GM23248 (cell line): ENCODE results near the gene CTXN3. TPM values are rescaled to one million over a fixed set of nuclear protein-coding genes. Genes with fewer than 3 reads are reported as not detected.
A peak's percentile ranks its signal among the peaks of the same experiment; 100 is the strongest.

ENCODE experiments used
- DNase-seq: peaks from one replicate; pipeline ENCODE4 v3.0.0-alpha.2; 2015
- H2AFZ ChIP-seq: fragments of 200-600 bp; sonication (generic); 2 replicates; pipeline ENCODE4 v1.6.1; 2016; ENCODE audit warnings: antibody characterized with exemption
- H3F3A ChIP-seq: fragments of 200-600 bp; sonication (generic); 2 replicates; pipeline ENCODE4 v1.6.1; 2016; ENCODE audit warnings: mild to moderate bottlenecking, antibody characterized with exemption, mixed run types; ENCODE audit not compliant: insufficient read depth
- H3K27ac ChIP-seq: fragments of 200-600 bp; sonication (generic); 2 replicates; pipeline ENCODE4 v1.5.1; 2016; ENCODE audit warnings: mild to moderate bottlenecking
- H3K27me3 ChIP-seq: fragments of 200-600 bp; sonication (generic); replicated peaks from 2 replicates; pipeline ENCODE4 v1.6.1; 2016; ENCODE audit warnings: mild to moderate bottlenecking; ENCODE audit not compliant: insufficient read depth
- H3K36me3 ChIP-seq: fragments of 200-600 bp; sonication (generic); 2 replicates; pipeline ENCODE4 v1.6.1; 2016; ENCODE audit warnings: low read depth, mild to moderate bottlenecking
- H3K4me1 ChIP-seq: fragments of 200-600 bp; sonication (generic); 2 replicates; pipeline ENCODE4 v1.6.1; 2016; ENCODE audit warnings: mild to moderate bottlenecking; ENCODE audit not compliant: insufficient read depth
- H3K4me2 ChIP-seq: fragments of 200-600 bp; sonication (generic); one replicate; pipeline ENCODE4 v1.6.1; 2016; ENCODE audit warnings: mild to moderate bottlenecking; ENCODE audit not compliant: unreplicated experiment
- H3K4me3 ChIP-seq: fragments of 200-600 bp; sonication (generic); 2 replicates; pipeline ENCODE4 v1.5.1; 2016; ENCODE audit warnings: mild to moderate bottlenecking
- H3K79me2 ChIP-seq: fragments of 200-600 bp; sonication (generic); 2 replicates; pipeline ENCODE4 v1.6.1; 2016; ENCODE audit warnings: mild to moderate bottlenecking; ENCODE audit not compliant: insufficient read depth
- H3K9ac ChIP-seq: fragments of 200-600 bp; sonication (generic); 2 replicates; pipeline ENCODE4 v1.6.1; 2016; ENCODE audit warnings: mild to moderate bottlenecking
- H3K9me2 ChIP-seq: fragments of 200-600 bp; sonication (generic); 2 replicates; pipeline ENCODE4 v1.6.1; 2016; ENCODE audit warnings: mixed run types, mild to moderate bottlenecking, moderate library complexity; ENCODE audit not compliant: insufficient read depth
- H3K9me3 ChIP-seq: fragments of 200-600 bp; sonication (generic); one replicate; pipeline ENCODE4 v1.6.1; 2017; ENCODE audit warnings: low read depth
- H4K20me1 ChIP-seq: fragments of 200-600 bp; sonication (generic); 2 replicates; pipeline ENCODE4 v1.6.0; 2016; ENCODE audit not compliant: insufficient read depth
- EZH2 ChIP-seq: fragments of 200-600 bp; sonication (generic); IDR thresholded peaks from 2 replicates; pipeline ENCODE4 v1.6.1; 2018; ENCODE audit warnings: antibody characterized with exemption, mild to moderate bottlenecking; ENCODE audit not compliant: insufficient read depth, poor library complexity, severe bottlenecking
- EZH2phosphoT487 ChIP-seq: fragments of 200-600 bp; sonication (generic); IDR thresholded peaks from 2 replicates; pipeline ENCODE4 v1.6.1; 2018; ENCODE audit warnings: antibody characterized with exemption, moderate library complexity, mild to moderate bottlenecking, low read depth; ENCODE audit not compliant: insufficient read depth
- WGBS, 2 experiments: methylation state at CpG; one replicate each; pipeline ENCODE4 v1.1.6; 2015 to 2017; ENCODE audit warnings: low lambda C conversion rate in 2 of 2, low coverage in 1 of 2; ENCODE audit errors: missing lambda C conversion rate in 2 of 2; 5-methylcytosine and 5-hydroxymethylcytosine counted together
- in situ Hi-C: fragments of 300-500 bp; cut with MboI; formaldehyde crosslinking; loops from 2 replicates; pipeline ENCODE4 v1.15.0; 2020
- polyA plus RNA-seq: library from polyadenylated mRNA; unstranded; fragments of >200 nt; fragmentation: Nextera tagmentation; extraction: Ambion mirVana; gene quantifications from 2 replicates; pipeline ENCODE4 v1.2.1, GENCODE V29; 2016
- total RNA-seq: library from RNA; depleted of rRNA; stranded (reverse); fragments of >200 nt; shearing (Covaris generic); gene quantifications from 2 replicates; pipeline ENCODE4 v1.2.3, GENCODE V29; 2014

The CTXN3 gene
- total and polyA plus RNA-seq, 2 experiments from 2014 or later, result not detected

GRCh38 chr5:127650649-127651048 is 1.8 kb downstream of the CTXN3 start:
- Histone ChIP-seq H3K4me2 (no peak overlapping the region), H3K4me1 (0 out of 2 replicates have a peak, but pooled peaks cover 10% of the 10 kb centered on the region), H3K79me2 (no peaks in the 10 kb centered on the region), H3K36me3 (no peaks in the 10 kb centered on the region), H3K9me2 (no peaks in the 10 kb centered on the region), H3F3A (no peaks in the 10 kb centered on the region), H3K9ac (no peak overlapping the region), H3K4me3 (no peak overlapping the region), H3K27ac (no peak overlapping the region), H4K20me1 (no peaks in the 10 kb centered on the region), H3K27me3 (peaks cover 61% of the 10 kb centered on the region), H3K9me3 (no peaks in the 10 kb centered on the region), H2AFZ (no peak overlapping the region)
- no peak for TF ChIP-seq EZH2
- TF ChIP-seq EZH2phosphoT487, result no peak
- in situ Hi-C loops, result no loop called here
- peak; percentile 41 for DNase-seq
- WGBS, 2 experiments, result 4 to 5% methylated on average over 1 of the region's 1 CpG

- no peaks in the 10 kb centered on the region for H3K9me3 ChIP-seq
- H3K27ac ChIP-seq, result no peak overlapping the region
- H3F3A ChIP-seq, result no peaks in the 10 kb centered on the region
- H3K4me1 ChIP-seq, result 0 out of 2 replicates have a peak, but pooled peaks cover 10% of the 10 kb centered on the region
- no peak for DNase-seq
- H2AFZ ChIP-seq, result no peak overlapping the region
- no peaks in the 10 kb centered on the region for H3K36me3 ChIP-seq
- H3K9me2 ChIP-seq, result no peaks in the 10 kb centered on the region
- in situ Hi-C loops, result no loop called here
- peaks cover 78% of the 10 kb centered on the region for H3K27me3 ChIP-seq
- no peak overlapping the region for H3K4me2 ChIP-seq
- H3K4me3 ChIP-seq, result no peak overlapping the region
- no peaks in the 10 kb centered on the region for H3K79me2 ChIP-seq
- TF ChIP-seq EZH2, result no peak
- no peak for TF ChIP-seq EZH2phosphoT487
- no peaks in the 10 kb centered on the region for H4K20me1 ChIP-seq
- H3K9ac ChIP-seq, result no peak overlapping the region
- WGBS, 2 experiments, result 46 to 61% methylated on average over 7 of the region's 7 CpGs
Measured at GRCh38 chr5:127652952-127653611, 4.2 kb downstream of the CTXN3 start.

- Histone ChIP-seq H3K9ac (no peak overlapping the region), H3K9me2 (no peaks in the 10 kb centered on the region), H4K20me1 (no peaks in the 10 kb centered on the region)
Measured at GRCh38 chr5:127656825-127657224, 7.9 kb downstream of the CTXN3 start.

GRCh38 chr5:127660047-127660733 is 11.3 kb downstream of the CTXN3 start:
- Histone ChIP-seq H3K27ac (no peak overlapping the region), H3K4me1 (no peaks in the 10 kb centered on the region), H3F3A (no peaks in the 10 kb centered on the region), H3K36me3 (no peaks in the 10 kb centered on the region), H4K20me1 (no peaks in the 10 kb centered on the region), H3K79me2 (no peaks in the 10 kb centered on the region), H3K9ac (no peak overlapping the region), H3K4me3 (no peak overlapping the region), H3K9me2 (no peaks in the 10 kb centered on the region), H3K9me3 (no peaks in the 10 kb centered on the region), H3K27me3 (peaks cover 52% of the 10 kb centered on the region), H2AFZ (no peak overlapping the region), H3K4me2 (no peak overlapping the region)
- 26 to 28% methylated on average over 3 of the region's 3 CpGs for WGBS, 2 experiments
- DNase-seq, result no peak
- in situ Hi-C loops, result no loop called here
- TF ChIP-seq EZH2, result no peak
- TF ChIP-seq EZH2phosphoT487, result no peak

More at GRCh38 chr5:127656825-127657224, 7.9 kb downstream of the CTXN3 start:
- 43 to 45% methylated on average over 6 of the region's 6 CpGs for WGBS, 2 experiments
- no peak for DNase-seq
- no peaks in the 10 kb centered on the region for H3K4me1 ChIP-seq
- H3F3A ChIP-seq, result no peaks in the 10 kb centered on the region
- H2AFZ ChIP-seq, result no peak overlapping the region
- no peak overlapping the region for H3K4me2 ChIP-seq
- H3K36me3 ChIP-seq, result no peaks in the 10 kb centered on the region
- H3K9me3 ChIP-seq, result no peaks in the 10 kb centered on the region
- in situ Hi-C loops, result no loop called here
- H3K4me3 ChIP-seq, result no peak overlapping the region
- H3K27me3 ChIP-seq, result peaks cover 74% of the 10 kb centered on the region
- no peak for TF ChIP-seq EZH2
- TF ChIP-seq EZH2phosphoT487, result no peak
- no peaks in the 10 kb centered on the region for H3K79me2 ChIP-seq
- H3K27ac ChIP-seq, result no peak overlapping the region
